RWPE1 (cell line): ENCODE results near the gene ZSWIM3.

Source experiments
- CTCF ChIA-PET: fragments of 350-600 bp; sonication (Branson Sonifier 250); formaldehyde crosslinking; extraction: SDS; loops from one replicate; lab custom pipeline; 2021; lab: Yijun Ruan, JAX
- POLR2A ChIA-PET: fragments of 400-600 bp; formaldehyde crosslinking; extraction: SDS; loops from one replicate; lab custom pipeline; 2020; ENCODE audit warnings: antibody characterized with exemption; ENCODE audit not compliant: low non-redundant PET; lab: Yijun Ruan, JAX
- DNase-seq: peaks from one replicate; pipeline ENCODE4 v3.0.0; 2012; ENCODE audit warnings: low spot score
- H3K27ac ChIP-seq: fragments of 450-650 bp; 2 replicates; pipeline ENCODE4 v1.5.1; 2017
- TF ChIP-seq, protein P1 (sequence below): fragments of 450-650 bp; conservative IDR thresholded peaks from 2 replicates; pipeline ENCODE4 v1.5.1; 2017; ENCODE audit warnings: low read depth, mild to moderate bottlenecking

Gene ZSWIM3

DNA sequence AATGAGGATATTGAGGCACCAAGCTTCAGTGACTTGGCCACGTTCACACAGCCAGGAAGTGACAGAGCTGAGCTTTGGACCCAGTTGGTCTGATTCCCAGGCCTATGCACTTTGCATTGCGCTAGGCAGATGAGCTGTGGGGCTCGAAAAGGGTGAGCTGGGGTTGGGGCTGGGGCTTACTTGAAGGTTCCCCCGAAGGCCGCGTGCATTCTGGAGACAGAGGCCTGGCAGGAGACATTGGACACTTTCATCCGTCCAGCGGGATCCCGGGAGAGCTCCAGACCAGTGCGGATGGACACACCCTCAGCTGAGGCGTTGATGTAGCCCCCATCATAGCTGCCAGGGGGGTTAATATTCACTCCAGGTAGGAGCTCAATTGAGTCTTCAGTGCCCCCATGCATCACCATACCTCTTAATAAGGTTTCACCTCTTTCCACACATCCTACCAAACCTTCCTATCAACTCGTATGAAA lies 52.0 kb downstream of the ZSWIM3 start:
- ChIA-PET POLR2A (interaction anchor here (0.6 kb wide), 1 partner anchor 447 kb away, joined by 3 read pairs; no protein-coding TSS in a partner anchor), CTCF (interaction anchor here (0.5 to 1.0 kb wide), 3 partner anchors 14 to 191 kb away, joined by 3 to 5 read pairs (median 4); no protein-coding TSS in a partner anchor)
- DNase-seq, result no peak
- TF ChIP-seq, protein P1, sequence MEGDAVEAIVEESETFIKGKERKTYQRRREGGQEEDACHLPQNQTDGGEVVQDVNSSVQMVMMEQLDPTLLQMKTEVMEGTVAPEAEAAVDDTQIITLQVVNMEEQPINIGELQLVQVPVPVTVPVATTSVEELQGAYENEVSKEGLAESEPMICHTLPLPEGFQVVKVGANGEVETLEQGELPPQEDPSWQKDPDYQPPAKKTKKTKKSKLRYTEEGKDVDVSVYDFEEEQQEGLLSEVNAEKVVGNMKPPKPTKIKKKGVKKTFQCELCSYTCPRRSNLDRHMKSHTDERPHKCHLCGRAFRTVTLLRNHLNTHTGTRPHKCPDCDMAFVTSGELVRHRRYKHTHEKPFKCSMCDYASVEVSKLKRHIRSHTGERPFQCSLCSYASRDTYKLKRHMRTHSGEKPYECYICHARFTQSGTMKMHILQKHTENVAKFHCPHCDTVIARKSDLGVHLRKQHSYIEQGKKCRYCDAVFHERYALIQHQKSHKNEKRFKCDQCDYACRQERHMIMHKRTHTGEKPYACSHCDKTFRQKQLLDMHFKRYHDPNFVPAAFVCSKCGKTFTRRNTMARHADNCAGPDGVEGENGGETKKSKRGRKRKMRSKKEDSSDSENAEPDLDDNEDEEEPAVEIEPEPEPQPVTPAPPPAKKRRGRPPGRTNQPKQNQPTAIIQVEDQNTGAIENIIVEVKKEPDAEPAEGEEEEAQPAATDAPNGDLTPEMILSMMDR, result no peak
- H3K27ac ChIP-seq, result peak overlapping the region; percentile 79

DNA sequence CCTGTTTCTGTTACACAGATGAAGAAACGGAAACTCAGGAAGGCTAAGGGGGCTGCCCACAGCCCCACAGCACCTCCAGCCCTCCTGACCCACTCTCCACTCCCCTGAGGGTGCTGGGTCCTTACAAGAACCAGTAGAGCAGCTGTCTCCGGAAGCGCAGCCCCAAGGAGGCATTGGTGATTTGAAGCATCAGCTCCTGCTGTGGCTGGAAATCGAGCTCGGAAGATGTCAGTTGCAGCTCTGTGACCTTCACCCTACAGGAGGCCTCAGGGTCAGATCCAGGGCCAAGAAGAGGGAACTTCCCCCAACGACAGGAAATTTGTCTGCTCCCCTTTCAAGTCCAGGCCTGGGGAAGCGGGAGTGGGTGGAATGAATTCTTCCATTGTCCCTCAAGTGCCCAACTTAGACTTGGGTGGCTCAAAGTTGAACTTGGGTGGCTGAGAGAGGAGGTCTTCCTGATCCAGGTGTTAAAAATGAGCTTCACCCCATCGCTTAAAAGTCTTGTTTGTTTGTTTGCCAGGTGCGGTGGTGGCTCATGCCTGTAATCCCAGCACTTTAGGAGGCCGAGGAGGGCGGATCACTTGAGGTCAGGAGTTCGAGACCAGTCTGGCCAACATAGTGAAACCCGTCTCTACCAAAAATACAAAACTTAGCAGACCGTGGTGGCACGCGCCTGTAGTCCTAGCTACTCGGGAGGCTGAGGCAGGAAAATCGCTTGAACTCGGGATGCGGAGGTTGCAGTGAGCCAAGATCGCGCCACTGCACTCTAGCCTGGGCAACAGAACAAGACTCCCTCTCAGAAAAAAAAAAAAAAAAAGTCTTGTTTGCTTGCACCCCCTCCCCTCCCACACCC lies 52.6 kb downstream of the ZSWIM3 start:
- no peak for DNase-seq
- TF ChIP-seq, protein P1, result no peak
- peak overlapping the region; percentile 79 for H3K27ac ChIP-seq
- ChIA-PET POLR2A (interaction anchor here (0.6 kb wide), 1 partner anchor 446 kb away, joined by 3 read pairs; no protein-coding TSS in a partner anchor), CTCF (interaction anchor here (0.6 to 1.0 kb wide), 2 partner anchors 15 to 104 kb away, joined by 5 read pairs; no protein-coding TSS in a partner anchor)

DNA sequence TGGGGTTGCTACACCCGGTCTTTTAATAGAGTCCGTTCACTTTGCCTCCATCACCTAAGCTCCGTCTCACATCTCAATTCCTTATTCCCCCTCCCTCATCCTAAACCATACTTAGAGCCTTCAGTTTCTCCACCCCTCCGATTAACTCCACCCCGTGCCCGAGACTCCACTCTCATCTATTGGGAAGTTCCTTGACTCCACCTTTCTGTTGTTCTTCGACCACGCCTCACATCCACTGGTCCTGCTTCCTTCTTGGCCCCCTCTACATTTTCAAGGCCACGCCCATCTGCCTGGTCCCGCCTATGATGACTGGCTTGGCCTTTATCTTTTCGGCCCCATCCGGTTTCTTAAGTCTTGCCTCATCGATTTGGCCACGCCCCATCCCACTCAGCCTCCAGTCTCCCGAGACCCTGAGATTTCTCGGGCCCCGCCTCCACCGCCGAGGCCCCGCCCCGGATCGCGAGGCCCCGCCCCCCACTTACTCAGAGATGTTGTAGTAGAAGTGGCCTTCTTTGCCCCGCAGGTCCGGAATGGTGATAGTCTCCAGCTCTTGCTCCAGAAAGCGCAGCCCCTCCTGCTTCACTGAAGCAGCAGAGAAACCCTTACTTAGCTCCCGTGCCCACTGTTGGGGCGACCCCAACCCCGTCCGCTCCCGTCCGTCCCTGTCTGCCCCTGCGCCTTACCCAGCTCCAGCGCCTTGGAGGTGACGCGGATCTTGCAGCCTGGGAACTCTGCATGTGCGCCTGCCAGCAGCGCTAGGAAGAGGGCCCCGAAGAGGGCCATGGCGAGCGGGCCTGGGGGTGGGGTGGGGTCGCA lies 53.5 kb downstream of the ZSWIM3 start:
- TF ChIP-seq, protein P1, result no peak
- peak overlapping the region; percentile 79 for H3K27ac ChIP-seq
- POLR2A ChIA-PET, result no interaction called here
- CTCF ChIA-PET, result interaction anchor here (1.0 kb wide), 1 partner anchor 103 kb away, joined by 5 read pairs; no protein-coding TSS in a partner anchor
- peak; percentile 99 for DNase-seq

DNA sequence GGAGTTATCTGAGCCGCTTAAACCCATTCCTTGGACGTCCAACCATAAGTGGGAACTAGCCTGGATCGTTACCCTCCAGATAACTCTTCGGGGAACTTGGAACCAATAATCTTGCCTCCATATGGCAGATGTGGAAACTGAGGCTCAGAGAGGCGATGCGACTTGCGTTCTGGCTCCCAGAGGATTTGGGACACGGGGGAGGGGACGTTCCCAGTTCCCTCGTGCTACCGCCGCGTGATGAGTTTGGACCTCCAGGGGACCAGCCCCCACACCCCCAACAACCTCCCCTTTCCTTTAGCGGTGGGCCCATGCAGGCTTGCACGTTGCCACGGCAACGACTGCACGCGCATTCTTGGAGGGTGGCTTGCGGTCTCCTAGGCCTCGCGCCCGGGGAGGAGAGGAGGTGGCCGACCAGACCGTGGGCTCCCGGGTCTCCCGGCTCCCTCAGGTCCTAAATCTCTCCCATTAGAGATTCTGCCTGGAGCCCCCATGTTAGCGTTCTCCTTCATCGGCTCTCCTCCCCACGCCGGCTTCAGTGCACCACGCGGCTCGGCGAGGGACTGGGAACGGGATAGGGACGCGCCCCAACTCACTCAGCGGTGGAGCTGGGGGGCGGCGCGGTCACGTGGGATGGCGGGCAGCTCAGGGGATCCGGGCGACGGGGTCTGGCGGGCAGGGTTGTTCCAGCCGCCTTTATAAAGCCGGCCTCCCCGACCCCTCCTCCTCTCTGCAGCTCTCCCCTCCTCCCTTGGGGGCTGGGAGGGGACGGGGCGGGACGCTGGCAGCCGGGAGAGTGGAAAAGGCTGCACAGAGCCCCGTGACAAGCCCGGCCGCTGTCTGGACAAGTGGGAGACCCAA lies 54.3 kb downstream of the ZSWIM3 start, which contains the start of gene PLTP:
Gene PLTP (minus strand): TSS at position 670 of the 858 bp plus-strand sequence. CDS start 703 bp downstream, outside the sequence.
- ChIA-PET POLR2A (no interaction called here), CTCF (no interaction called here)
- DNase-seq, result no peak

DNA sequence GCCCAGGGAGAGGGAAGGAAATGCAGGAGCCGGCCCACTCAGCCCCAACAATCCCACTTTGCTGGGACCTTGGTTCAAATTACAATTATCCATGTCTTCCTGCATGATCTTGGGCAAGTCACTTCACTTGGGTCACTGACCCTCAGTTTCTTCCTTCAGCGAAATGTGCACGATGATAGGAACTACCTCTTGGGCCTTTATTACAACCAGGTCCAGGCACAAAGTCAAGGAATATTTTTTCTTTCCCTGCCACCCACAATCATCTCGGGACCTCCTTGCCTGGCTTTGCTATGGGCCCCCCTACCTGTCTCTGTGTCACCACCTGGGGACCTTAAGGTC lies 54.9 kb downstream of the ZSWIM3 start:
- DNase-seq, result no peak
- ChIA-PET POLR2A (no interaction called here), CTCF (no interaction called here)
- H3K27ac ChIP-seq, result peak overlapping the region; percentile 79
- TF ChIP-seq, protein P1, result no peak

More for the DNA sequence above, 54.3 kb downstream of the ZSWIM3 start, which contains the start of gene PLTP:
- TF ChIP-seq, protein P1, result no peak
- H3K27ac ChIP-seq, result peak within 1 kb of the TSS; percentile 79
